ENCODE measurements around the gene IL36G.
"Not testable (repeated sequence)": the region's sequence is repeated elsewhere in the genome, so short reads cannot be mapped to it uniquely, and the experiment has no call there.

IL36G gene

GRCh38 chr2:112977559-112978056, at the start of gene IL36G:
Gene IL36G (plus strand): TSS chr2:112978006. CDS start chr2:112978639, 633 bp downstream.
- no peak for DNase-seq

GRCh38 chr2:112933261-112933660, 44.5 kb upstream of the IL36G start:
- no peak for DNase-seq

- DNase-seq: not testable (repeated sequence)
Measured at GRCh38 chr2:112934117-112934516, 43.7 kb upstream of the IL36G start.

- DNase-seq: no peak
Measured at GRCh38 chr2:112936927-112937232, 40.9 kb upstream of the IL36G start.

- DNase-seq: peak; percentile 9
Measured at GRCh38 chr2:112938904-112939303, 38.9 kb upstream of the IL36G start.

GRCh38 chr2:112939425-112939824, 38.4 kb upstream of the IL36G start:
- DNase-seq: no peak

- DNase-seq: no peak
Measured at GRCh38 chr2:112940859-112941625, 36.8 kb upstream of the IL36G start.

GRCh38 chr2:112941753-112942653, 35.8 kb upstream of the IL36G start:
- DNase-seq: peak; percentile 80

- DNase-seq: no peak
Measured at GRCh38 chr2:112942654-112943002, 35.2 kb upstream of the IL36G start.

- DNase-seq: no peak
Measured at GRCh38 chr2:112944971-112945370, 32.8 kb upstream of the IL36G start.

- DNase-seq: no peak
Measured at GRCh38 chr2:112946086-112946485, 31.7 kb upstream of the IL36G start.

GRCh38 chr2:112947374-112947773, 30.4 kb upstream of the IL36G start:
- no peak for DNase-seq

- DNase-seq: no peak
Measured at GRCh38 chr2:112949456-112949855, 28.4 kb upstream of the IL36G start.

GRCh38 chr2:112954364-112954763, 23.4 kb upstream of the IL36G start:
- no peak for DNase-seq

GRCh38 chr2:112957511-112957910, 20.3 kb upstream of the IL36G start:
- no peak for DNase-seq

- DNase-seq: peak; percentile 40
Measured at GRCh38 chr2:112958428-112959108, 19.2 kb upstream of the IL36G start.

GRCh38 chr2:112959109-112959812, 18.5 kb upstream of the IL36G start:
- DNase-seq: no peak

- DNase-seq: no peak
Measured at GRCh38 chr2:112960230-112960825, 17.5 kb upstream of the IL36G start.

- DNase-seq: no peak
Measured at GRCh38 chr2:112962308-112963175, 15.3 kb upstream of the IL36G start.

GRCh38 chr2:112967023-112967422, 10.8 kb upstream of the IL36G start:
- DNase-seq: no peak

- DNase-seq: no peak
Measured at GRCh38 chr2:112972423-112973086, 5.3 kb upstream of the IL36G start.

Measured in RPMI8226 (cell line).